Aorta (tissue), 5 donors: ENCODE measurements around the gene DAW1. TPM values are rescaled to one million over a fixed set of nuclear protein-coding genes. Genes with fewer than 3 reads are reported as not detected.
"Not testable (repeated sequence)": the region's sequence is repeated elsewhere in the genome, so short reads cannot be mapped to it uniquely, and the experiment has no call there.

Experiments used
- ATAC-seq: fragments of 200-7000 bp; cut with Tn5 transposase; one replicate; pipeline ENCODE4 v1.9.1; 2022; ENCODE audit warnings: moderate library complexity; ENCODE audit not compliant: low FRiP score
- DNase-seq, 2 donors: peaks; one replicate each; pipeline ENCODE4 v3.0.0-alpha.2; 2020
- H3K27ac ChIP-seq, 2 donors: one replicate each; pipeline ENCODE4 v1.5.1; 2013; ENCODE audit warnings: low read length in 2 of 2, mild to moderate bottlenecking in 2 of 2, moderate library complexity in 2 of 2, control low read depth in 1 of 2, inconsistent platforms in 1 of 2, low read depth in 1 of 2
- H3K27me3 ChIP-seq, 2 donors: one replicate each; pipeline ENCODE4 v1.6.1; 2013; ENCODE audit warnings: control low read depth in 1 of 2, low read length in 1 of 2, mild to moderate bottlenecking in 1 of 2, moderate library complexity in 1 of 2; ENCODE audit not compliant: insufficient read depth in 2 of 2, control insufficient read depth in 1 of 2
- H3K36me3 ChIP-seq, 2 donors: one replicate each; pipeline ENCODE4 v1.6.1; 2013; ENCODE audit warnings: control low read depth in 1 of 2, low read length in 1 of 2, mild to moderate bottlenecking in 1 of 2; ENCODE audit not compliant: insufficient read depth in 2 of 2, control insufficient read depth in 1 of 2
- H3K4me1 ChIP-seq, 2 donors: one replicate each; pipeline ENCODE4 v1.6.1; 2013; ENCODE audit warnings: low read length in 2 of 2, control low read depth in 1 of 2, mild to moderate bottlenecking in 1 of 2, moderate library complexity in 1 of 2; ENCODE audit not compliant: insufficient read depth in 2 of 2, control insufficient read depth in 1 of 2
- H3K4me3 ChIP-seq, 2 donors: one replicate each; pipeline ENCODE4 v1.5.1; 2013; ENCODE audit warnings: low read length in 2 of 2, control low read depth in 1 of 2, mild to moderate bottlenecking in 1 of 2
- H3K9me3 ChIP-seq: one replicate; pipeline ENCODE4 v1.6.1; 2013; ENCODE audit warnings: mild to moderate bottlenecking, low read length; ENCODE audit not compliant: control insufficient read depth
- WGBS, 2 donors: extraction: QIAGEN DNeasy Blood & Tissue Kit; methylation state at CpG; one replicate each; pipeline ENCODE4 v1.1.7; 2013; 5-methylcytosine and 5-hydroxymethylcytosine counted together
- intact Hi-C, 2 donors: fragments of 100-400 bp; cut with DNase I; formaldehyde crosslinking; loops; one replicate each; pipeline versions ENCODE4 v1.14.2 to v1.15.0; 2022
- polyA plus RNA-seq, 2 donors: library from polyadenylated mRNA; stranded (reverse); fragments of 200-250 nt; gene quantifications; one replicate each; pipeline ENCODE4 v1.2.3, GENCODE V29; 2013
- total RNA-seq, 2 donors: library from RNA; stranded (reverse); fragmentation: NEBNext Ultra II Directional; extraction: Animal tissue kit (Norgen Biotek cat#: 25700); gene quantifications; one replicate each; pipeline ENCODE4 v1.2.1, GENCODE V29; 2021
- donor health status: healthy with polysubstance abuse.
- donor health status: Bipolar disorder and iron deficiency.
- donor health status: DM: no; HTN: no; CAD: no.
- donor health status: DM: no; HTN: no; CAD: no.
- donor health status: DM: yes; HTN: yes; CAD: no.

DAW1 gene
- total and polyA plus RNA-seq, 4 donors, result 0.41 to 0.88 TPM; not detected in 2

DNA sequence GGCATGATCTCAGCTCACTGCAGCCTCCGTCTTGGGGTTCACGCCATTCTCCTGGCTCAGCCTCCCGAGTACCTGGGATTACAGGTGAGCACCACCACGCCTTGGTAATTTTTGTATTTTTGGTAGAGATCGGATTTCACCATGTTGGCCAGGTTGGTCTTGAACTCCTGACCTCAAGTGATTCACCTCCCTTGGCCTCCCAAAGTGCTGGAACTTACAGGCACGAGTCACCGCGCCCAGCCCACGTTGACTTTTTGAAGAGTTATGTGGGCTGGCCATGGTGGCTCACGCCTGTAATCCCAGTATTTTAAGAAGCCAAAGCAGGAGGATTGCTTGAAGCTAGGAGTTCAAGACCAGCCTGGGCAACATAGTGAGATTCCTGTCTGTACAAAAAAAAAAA lies 37.0 kb upstream of the DAW1 start:
- intact Hi-C loops, result no loop called here
- H3K27me3 ChIP-seq, result no peaks in the 10 kb centered on the region
- H3K9me3 ChIP-seq, result no peaks in the 10 kb centered on the region
- no peaks in the 10 kb centered on the region for H3K36me3 ChIP-seq
- ATAC-seq (no peak), DNase-seq (no peak)
- H3K4me1 ChIP-seq, result no peaks in the 10 kb centered on the region
- H3K27ac ChIP-seq, result no peak overlapping the region
- 93 to 95% methylated on average over 10 of the region's 10 CpGs for WGBS, 2 donors
- no peak overlapping the region for H3K4me3 ChIP-seq

DNA sequence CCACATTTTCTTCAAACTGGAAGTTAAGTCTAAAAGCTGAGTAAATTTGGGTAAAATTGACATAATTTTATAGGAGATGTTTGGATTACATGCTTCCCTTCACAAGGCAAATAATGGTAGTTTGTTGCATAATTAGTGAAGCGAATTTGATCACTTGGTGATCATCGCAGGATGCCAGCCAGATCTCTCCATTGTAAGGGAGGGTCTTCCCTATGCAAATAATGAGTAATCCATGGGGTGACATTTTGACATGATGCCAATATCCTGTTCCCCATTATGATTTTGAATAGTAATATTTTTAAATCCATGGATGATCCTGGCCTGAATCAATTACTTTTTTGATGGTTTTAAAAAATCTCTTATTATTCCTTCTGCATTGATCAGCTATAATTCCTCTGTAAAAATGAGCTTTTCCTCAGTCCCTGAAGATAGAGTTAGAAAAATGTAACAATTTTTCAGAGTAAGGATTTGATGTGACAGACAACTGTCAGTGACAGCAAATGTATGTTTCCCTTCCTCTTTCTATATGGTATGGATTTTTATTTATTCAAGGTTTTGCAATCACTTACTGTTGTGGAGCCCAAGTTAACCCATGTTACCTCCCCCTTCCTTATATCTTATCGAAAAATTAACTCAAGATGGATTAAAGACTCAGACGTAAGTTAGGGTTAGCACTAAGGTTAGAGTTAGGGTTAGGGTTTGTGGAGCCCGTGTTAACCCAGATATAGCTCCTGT lies 36.3 kb upstream of the DAW1 start:
- no peak for DNase-seq
- WGBS, 2 donors, result 86% methylated on average over 5 of the region's 5 CpGs
- no peak overlapping the region for H3K4me3 ChIP-seq
- ATAC-seq, result no peak
- intact Hi-C loops, result no loop called here
- H3K36me3 ChIP-seq, result no peaks in the 10 kb centered on the region
- H3K27me3 ChIP-seq, result no peaks in the 10 kb centered on the region
- H3K9me3 ChIP-seq, result no peaks in the 10 kb centered on the region
- H3K27ac ChIP-seq, result no peak overlapping the region
- H3K4me1 ChIP-seq, result no peaks in the 10 kb centered on the region

DNA sequence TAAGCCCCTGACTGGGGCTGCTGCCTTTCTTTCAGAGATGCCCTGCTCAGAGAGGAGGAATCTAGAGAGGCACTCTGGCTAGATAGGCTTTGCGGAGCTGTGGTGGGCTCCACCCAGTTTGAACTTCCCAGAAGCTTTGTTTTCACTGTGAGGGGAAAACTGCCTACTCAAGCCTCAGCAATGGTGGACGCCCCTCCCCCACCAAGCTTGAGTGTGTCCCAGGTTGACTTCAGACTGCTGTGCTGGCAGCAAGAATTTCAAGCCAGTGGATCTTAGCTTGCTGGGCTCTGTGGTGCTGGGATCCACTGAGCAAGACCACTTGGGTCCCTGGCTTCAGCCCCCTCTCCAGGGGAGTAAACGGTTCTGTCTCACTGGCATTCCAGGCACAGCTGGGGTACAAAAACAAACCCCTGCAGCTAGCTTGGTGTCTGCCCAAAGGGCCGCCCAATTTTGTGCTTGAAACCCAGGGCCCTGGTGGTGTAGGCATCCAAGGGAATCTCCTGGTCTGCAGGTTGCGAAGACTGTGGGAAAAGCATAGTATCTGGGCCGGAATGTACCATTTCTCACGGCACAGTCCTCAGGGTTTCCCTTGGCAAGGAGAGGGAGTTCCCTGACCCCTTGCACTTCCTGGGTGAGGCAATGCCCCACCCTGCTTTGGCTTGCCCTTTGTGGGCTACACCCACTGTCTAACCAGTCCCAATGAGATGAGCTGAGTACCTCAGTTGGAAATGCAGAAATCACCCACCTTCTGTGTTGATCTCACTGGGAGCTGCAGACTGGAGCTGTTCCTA lies 31.9 kb upstream of the DAW1 start:
- H3K4me1 ChIP-seq, H3K27ac ChIP-seq, H3K9me3 ChIP-seq, ATAC-seq, H3K36me3 ChIP-seq, H3K27me3 ChIP-seq, H3K4me3 ChIP-seq, intact Hi-C loops, DNase-seq: not testable (repeated sequence)
- WGBS, 2 donors, result 57 to 60% methylated on average over 7 of the region's 7 CpGs

DNA sequence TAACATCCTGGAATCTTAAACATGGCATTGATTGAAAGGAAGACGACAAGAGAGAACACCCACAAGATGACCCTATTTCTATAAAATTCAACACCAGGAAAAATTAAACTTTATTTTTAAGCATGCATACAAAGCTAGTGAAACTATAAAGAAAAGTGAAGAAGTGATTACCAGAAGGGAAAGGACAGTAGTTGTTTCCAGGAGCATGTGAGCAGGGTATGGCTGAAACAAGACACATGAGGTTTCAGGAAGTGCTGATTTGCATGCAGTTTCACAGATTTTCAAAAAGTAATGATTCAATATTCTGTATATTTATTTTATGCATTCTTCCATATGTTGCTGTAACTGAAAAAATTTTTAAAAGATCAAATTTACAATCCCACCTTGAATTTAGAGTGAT lies 24.6 kb upstream of the DAW1 start:
- Histone ChIP-seq H3K4me3 (no peak overlapping the region), H3K4me1 (no peaks in the 10 kb centered on the region), H3K27ac (no peak overlapping the region), H3K36me3 (no peaks in the 10 kb centered on the region), H3K27me3 (no peaks in the 10 kb centered on the region), H3K9me3 (no peaks in the 10 kb centered on the region)
- DNase-seq (no peak), ATAC-seq (no peak)
- WGBS, 2 donors, result 84 to 93% methylated on average over 1 of the region's 1 CpG
- intact Hi-C loops, result no loop called here

DNA sequence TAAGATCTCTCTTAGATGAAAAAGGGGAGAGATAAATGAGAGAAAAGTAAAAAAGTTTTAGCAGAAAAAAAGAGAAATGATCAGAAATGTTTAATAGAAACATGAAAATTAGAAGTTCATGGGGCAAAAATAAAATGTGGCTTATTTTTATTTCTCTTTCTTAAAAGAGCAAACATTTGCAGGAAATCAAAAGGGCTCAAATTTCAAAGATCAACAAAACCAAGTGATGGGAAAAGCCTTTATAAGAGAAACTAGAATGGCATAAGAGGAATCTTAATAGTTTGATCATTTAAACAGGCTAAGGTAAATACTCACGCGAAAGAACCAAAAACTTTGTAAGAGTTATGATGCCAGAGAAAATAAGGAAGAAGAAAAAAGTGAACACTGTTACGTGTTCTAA lies 23.3 kb upstream of the DAW1 start:
- Histone ChIP-seq H3K27me3 (no peaks in the 10 kb centered on the region), H3K9me3 (no peaks in the 10 kb centered on the region), H3K27ac (no peak overlapping the region), H3K4me1 (no peaks in the 10 kb centered on the region), H3K4me3 (no peak overlapping the region), H3K36me3 (no peaks in the 10 kb centered on the region)
- intact Hi-C loops, result no loop called here
- ATAC-seq (no peak), DNase-seq (no peak)
- 1 to 9% methylated on average over 3 of the region's 3 CpGs for WGBS, 2 donors

DNA sequence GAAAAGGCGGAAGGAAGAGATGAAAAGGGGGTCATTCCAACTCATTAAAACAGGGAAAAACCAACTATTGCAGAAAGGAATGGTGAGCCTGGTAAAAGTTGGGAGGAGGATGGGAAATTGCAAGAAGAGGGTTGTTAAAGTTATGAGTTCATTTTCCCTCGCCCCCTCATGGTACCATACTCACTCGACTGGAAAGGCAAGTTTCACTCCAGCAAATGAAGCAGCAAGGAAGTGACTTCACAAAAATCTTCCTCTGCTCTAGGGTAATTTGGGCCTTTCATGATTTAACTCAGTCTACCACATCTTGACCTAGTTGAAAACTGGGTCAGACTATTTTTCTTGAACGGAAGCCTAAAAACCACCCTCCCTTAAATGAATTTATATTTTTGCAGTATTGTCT lies 22.8 kb upstream of the DAW1 start:
- Histone ChIP-seq H3K27me3 (no peaks in the 10 kb centered on the region), H3K4me1 (peaks cover 0 to 2% of the 10 kb centered on the region in 2 donors), H3K27ac (no peak overlapping the region), H3K4me3 (no peak overlapping the region), H3K36me3 (no peaks in the 10 kb centered on the region), H3K9me3 (no peaks in the 10 kb centered on the region)
- WGBS, 2 donors, result 66 to 71% methylated on average over 4 of the region's 4 CpGs
- no peak for ATAC-seq
- intact Hi-C loops, result no loop called here
- DNase-seq, result no peak

DNA sequence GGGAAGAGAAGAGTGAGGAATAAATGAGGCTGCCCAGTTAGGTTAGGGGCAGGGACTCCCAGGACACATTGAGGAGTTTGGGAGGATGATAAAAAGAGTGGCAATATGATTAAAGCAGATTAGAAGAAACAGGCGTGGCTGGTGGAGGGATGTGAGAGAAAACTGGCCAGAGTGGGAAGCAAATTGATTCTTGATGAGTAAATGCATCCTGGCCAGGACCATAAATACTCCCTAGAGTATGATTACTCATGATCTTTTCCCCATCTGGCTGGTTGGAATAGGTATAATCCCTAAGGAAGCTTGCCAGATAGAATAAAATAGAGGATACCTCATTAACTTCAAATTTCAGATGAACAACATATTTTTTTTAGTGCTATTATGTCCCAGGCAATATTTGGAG lies 21.5 kb upstream of the DAW1 start:
- no peaks in the 10 kb centered on the region for H3K36me3 ChIP-seq
- no peak for ATAC-seq
- H3K4me3 ChIP-seq, result no peak overlapping the region
- intact Hi-C loops, result no loop called here
- 80 to 91% methylated on average over 1 of the region's 1 CpG for WGBS, 2 donors
- H3K27me3 ChIP-seq, result no peaks in the 10 kb centered on the region
- H3K27ac ChIP-seq, result no peak overlapping the region
- H3K4me1 ChIP-seq, result peaks cover 0 to 2% of the 10 kb centered on the region in 2 donors
- DNase-seq, result no peak
- H3K9me3 ChIP-seq, result no peaks in the 10 kb centered on the region

DNA sequence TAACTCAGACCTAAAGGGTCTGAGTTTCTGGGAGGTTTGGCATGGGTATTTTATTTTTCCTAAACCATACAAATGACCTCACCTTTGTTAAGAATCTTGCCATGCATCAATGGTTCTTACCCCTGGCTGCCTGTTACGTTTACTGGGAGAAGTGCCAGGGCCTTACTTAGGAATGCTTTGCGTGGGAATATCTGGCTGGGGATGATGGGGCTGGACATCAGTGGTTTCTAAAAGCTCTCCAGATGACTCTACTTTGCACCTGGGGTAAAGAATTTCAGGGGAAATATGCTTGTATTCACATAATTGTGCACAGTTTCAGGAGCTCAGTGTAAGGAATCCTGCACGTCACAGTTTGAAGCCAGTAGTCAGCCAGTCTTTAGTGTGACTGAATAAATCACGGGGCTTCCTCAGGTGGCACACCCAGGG lies 18.2 kb upstream of the DAW1 start:
- Histone ChIP-seq H3K4me3 (no peak overlapping the region), H3K9me3 (no peaks in the 10 kb centered on the region), H3K27me3 (no peaks in the 10 kb centered on the region), H3K36me3 (no peaks in the 10 kb centered on the region), H3K4me1 (peaks cover 0 to 2% of the 10 kb centered on the region in 2 donors), H3K27ac (no peak overlapping the region)
- ATAC-seq (no peak), DNase-seq (no peak)
- 15 to 18% methylated on average over 4 of the region's 4 CpGs for WGBS, 2 donors
- intact Hi-C loops, result no loop called here

DNA sequence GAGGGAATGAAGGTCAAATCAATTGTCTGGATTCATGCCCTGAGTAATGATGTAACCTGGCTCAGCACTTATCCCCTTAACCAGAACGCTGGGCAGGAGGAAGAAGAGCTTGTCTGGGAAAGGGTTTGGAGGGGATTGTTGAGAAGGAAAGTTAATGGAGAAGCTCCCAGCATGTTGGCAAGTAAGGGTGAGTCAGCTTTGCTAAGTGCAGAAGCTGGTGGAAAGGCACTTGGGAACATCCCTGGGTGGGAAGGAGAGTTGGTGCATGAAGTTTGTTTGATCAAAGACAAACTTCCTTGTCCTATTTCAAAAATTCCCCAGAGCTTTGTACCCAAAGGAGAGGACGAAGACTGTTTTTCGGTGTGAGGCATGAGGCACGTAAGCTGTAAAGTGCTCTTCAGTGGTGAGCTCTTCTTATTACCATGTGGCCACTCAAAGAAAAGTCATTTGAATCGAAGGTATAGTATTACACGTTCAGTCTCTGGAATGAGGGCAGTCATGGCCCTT lies 17.6 kb upstream of the DAW1 start:
- WGBS, 2 donors, result 61 to 69% methylated on average over 6 of the region's 6 CpGs
- no peaks in the 10 kb centered on the region for H3K36me3 ChIP-seq

More for the DNA sequence above, 17.6 kb upstream of the DAW1 start:
- Histone ChIP-seq H3K4me1 (peaks cover 0 to 2% of the 10 kb centered on the region in 2 donors), H3K27ac (no peak overlapping the region), H3K9me3 (no peaks in the 10 kb centered on the region), H3K4me3 (no peak overlapping the region), H3K27me3 (no peaks in the 10 kb centered on the region)
- ATAC-seq (no peak), DNase-seq (no peak)
- intact Hi-C loops, result no loop called here
